NCI-H187 treated with DMSO at 0.1 percent for 48 hours (cell line): ENCODE results near the gene MEX3D.

ENCODE experiments used
- DNase-seq: peaks from one replicate; lab custom pipeline; 2025; lab: John Stamatoyannopoulos, UW

MEX3D gene

GRCh38 chr19:1593501-1593772 lies 25.3 kb upstream of the MEX3D start:
- DNase-seq = no peak

- DNase-seq = peak; percentile 31
Measured at GRCh38 chr19:1592755-1593500, 24.8 kb upstream of the MEX3D start, which contains the start of gene MBD3. TSS of gene MBD3 (minus strand) at chr19:1592865. CDS start at chr19:1592631, 234 bp downstream.

GRCh38 chr19:1592024-1592754 lies 24.1 kb upstream of the MEX3D start:
- DNase-seq = no peak

- DNase-seq = no peak
Measured at GRCh38 chr19:1591421-1592023, 23.4 kb upstream of the MEX3D start.

GRCh38 chr19:1590641-1591397 lies 22.7 kb upstream of the MEX3D start:
- DNase-seq = no peak

- DNase-seq = no peak
Measured at GRCh38 chr19:1587872-1588271, 19.7 kb upstream of the MEX3D start.

- no peak for DNase-seq
Measured at GRCh38 chr19:1585243-1585580, 17.1 kb upstream of the MEX3D start.

- no peak for DNase-seq
Measured at GRCh38 chr19:1584500-1585242, 16.5 kb upstream of the MEX3D start.

GRCh38 chr19:1582201-1582600 lies 14.1 kb upstream of the MEX3D start:
- no peak for DNase-seq

- no peak for DNase-seq
Measured at GRCh38 chr19:1580957-1581356, 12.8 kb upstream of the MEX3D start.

GRCh38 chr19:1580382-1580781 lies 12.3 kb upstream of the MEX3D start:
- no peak for DNase-seq

- DNase-seq = no peak
Measured at GRCh38 chr19:1579222-1579621, 11.1 kb upstream of the MEX3D start.

GRCh38 chr19:1577929-1578618 lies 9.9 kb upstream of the MEX3D start:
- no peak for DNase-seq

GRCh38 chr19:1577090-1577928 lies 9.2 kb upstream of the MEX3D start:
- no peak for DNase-seq

- no peak for DNase-seq
Measured at GRCh38 chr19:1576242-1577089, 8.3 kb upstream of the MEX3D start.

- DNase-seq = no peak
Measured at GRCh38 chr19:1575323-1576241, 7.5 kb upstream of the MEX3D start.

- no peak for DNase-seq
Measured at GRCh38 chr19:1574354-1575136, 6.4 kb upstream of the MEX3D start.

GRCh38 chr19:1572795-1573194 lies 4.7 kb upstream of the MEX3D start:
- no peak for DNase-seq
